Measurements from ENCODE around the gene RIMBP2. TPM values are rescaled to one million over a fixed set of nuclear protein-coding genes. Genes with fewer than 3 reads are reported as not detected.

Gene RIMBP2
- total RNA-seq, 1 experiment from 2014 or later = not detected

GRCh38 chr12:130429656-130430505 is 286.2 kb downstream of the RIMBP2 start:
- no peak for DNase-seq (ENCODE audit: low read depth)

- no peak for DNase-seq (ENCODE audit: low read depth)
These were observed 288.0 kb downstream of the RIMBP2 start for GRCh38 chr12:130428116-130428515.

GRCh38 chr12:130427381-130427887 is 288.7 kb downstream of the RIMBP2 start:
- no peak for DNase-seq (ENCODE audit: low read depth)

- no peak for DNase-seq (ENCODE audit: low read depth)
These were observed 290.3 kb downstream of the RIMBP2 start for GRCh38 chr12:130425698-130426245.

- DNase-seq (ENCODE audit: low read depth) = no peak
These were observed 291.0 kb downstream of the RIMBP2 start for GRCh38 chr12:130424858-130425697.

- no peak for DNase-seq (ENCODE audit: low read depth)
These were observed 291.9 kb downstream of the RIMBP2 start for GRCh38 chr12:130423991-130424857.

- DNase-seq (ENCODE audit: low read depth) = no peak
These were observed 293.0 kb downstream of the RIMBP2 start for GRCh38 chr12:130423136-130423535.

GRCh38 chr12:130422676-130423075 is 293.4 kb downstream of the RIMBP2 start:
- DNase-seq (ENCODE audit: low read depth) = no peak

- no peak for DNase-seq (ENCODE audit: low read depth)
These were observed 294.2 kb downstream of the RIMBP2 start for GRCh38 chr12:130421896-130422295.

- no peak for DNase-seq (ENCODE audit: low read depth)
These were observed 296.0 kb downstream of the RIMBP2 start for GRCh38 chr12:130420071-130420470.

GRCh38 chr12:130419116-130419515 is 297.0 kb downstream of the RIMBP2 start:
- DNase-seq (ENCODE audit: low read depth) = no peak

- DNase-seq (ENCODE audit: low read depth) = no peak
These were observed 297.8 kb downstream of the RIMBP2 start for GRCh38 chr12:130418251-130418650.

- no peak for DNase-seq (ENCODE audit: low read depth)
These were observed 301.7 kb downstream of the RIMBP2 start for GRCh38 chr12:130414381-130414780.

GRCh38 chr12:130413909-130414308 is 302.2 kb downstream of the RIMBP2 start:
- no peak for DNase-seq (ENCODE audit: low read depth)

GRCh38 chr12:130412384-130412783 is 303.7 kb downstream of the RIMBP2 start:
- no peak for DNase-seq (ENCODE audit: low read depth)

GRCh38 chr12:130405332-130405731 is 310.8 kb downstream of the RIMBP2 start:
- no peak for DNase-seq (ENCODE audit: low read depth)

GRCh38 chr12:130401703-130402102 is 314.4 kb downstream of the RIMBP2 start:
- no peak for DNase-seq (ENCODE audit: low read depth)

- DNase-seq (ENCODE audit: low read depth) = no peak
These were observed 317.8 kb downstream of the RIMBP2 start for GRCh38 chr12:130398100-130398848.

- DNase-seq (ENCODE audit: low read depth) = no peak
These were observed 319.4 kb downstream of the RIMBP2 start for GRCh38 chr12:130396667-130397066.

GRCh38 chr12:130394906-130395305 is 321.2 kb downstream of the RIMBP2 start:
- no peak for DNase-seq (ENCODE audit: low read depth)
